ENCODE measurements around the gene TLCD3B.

DNA sequence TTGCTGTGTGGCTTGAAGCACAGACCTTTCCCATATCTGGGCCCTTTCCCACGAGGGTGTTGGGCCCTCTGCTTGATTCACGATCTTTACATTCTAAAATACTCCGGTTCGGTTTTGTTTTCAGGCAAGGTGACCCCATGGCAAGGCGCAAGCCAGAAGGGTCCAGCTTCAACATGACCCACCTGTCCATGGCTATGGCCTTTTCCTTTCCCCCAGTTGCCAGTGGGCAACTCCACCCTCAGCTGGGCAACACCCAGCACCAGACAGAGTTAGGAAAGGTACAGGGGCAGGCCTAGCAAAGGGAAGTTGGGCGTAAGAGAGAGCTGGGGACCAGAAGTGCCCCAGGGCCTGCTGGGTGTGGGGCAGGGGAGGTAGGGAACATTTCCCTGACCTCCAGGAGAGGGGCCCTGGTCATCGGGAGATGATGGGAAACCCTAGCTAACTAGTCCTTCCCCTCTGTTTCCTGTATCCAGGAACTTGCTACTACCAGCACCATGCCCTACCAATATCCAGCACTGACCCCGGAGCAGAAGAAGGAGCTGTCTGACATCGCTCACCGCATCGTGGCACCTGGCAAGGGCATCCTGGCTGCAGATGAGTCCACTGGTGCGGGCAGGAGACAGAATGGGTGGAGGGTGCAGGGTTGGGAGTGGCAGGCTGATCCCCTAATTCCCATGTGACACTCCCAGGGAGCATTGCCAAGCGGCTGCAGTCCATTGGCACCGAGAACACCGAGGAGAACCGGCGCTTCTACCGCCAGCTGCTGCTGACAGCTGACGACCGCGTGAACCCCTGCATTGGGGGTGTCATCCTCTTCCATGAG, 35.9 kb upstream of the TLCD3B start:
- TF ChIP-seq TAF1 (conservative IDR thresholded peaks at IDR 0.05) (no peak), RAD21 (IDR thresholded peaks at IDR 0.05) (no peak), CTCF (IDR thresholded peaks at IDR 0.05; ENCODE audit: low read depth, low read length, missing input control) (no peak), ZBTB33 (IDR thresholded peaks at IDR 0.05) (no peak), EGR1 (IDR thresholded peaks at IDR 0.05; ENCODE audit: low read depth in 2 of 2) (no peak), REST (IDR thresholded peaks at IDR 0.05) (no peak), SP1 (IDR thresholded peaks at IDR 0.05) (no peak), YY1 (IDR thresholded peaks at IDR 0.05) (no peak), MAX (IDR thresholded peaks at IDR 0.05) (no peak), GABPA (IDR thresholded peaks at IDR 0.05 in 1 of 2, conservative IDR thresholded peaks at IDR 0.05 in 1 of 2) (no peak), FOXA2 (IDR thresholded peaks at IDR 0.05) (no peak), RXRA (IDR thresholded peaks at IDR 0.05) (no peak)
- TF ChIP-seq, protein P1, sequence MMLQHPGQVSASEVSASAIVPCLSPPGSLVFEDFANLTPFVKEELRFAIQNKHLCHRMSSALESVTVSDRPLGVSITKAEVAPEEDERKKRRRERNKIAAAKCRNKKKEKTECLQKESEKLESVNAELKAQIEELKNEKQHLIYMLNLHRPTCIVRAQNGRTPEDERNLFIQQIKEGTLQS (IDR thresholded peaks at IDR 0.05) = no peak
